HG02840 (cell line): Measurements from ENCODE around the gene GIT1.

ENCODE experiments used
- ATAC-seq: cut with Tn5 transposase; IDR thresholded peaks from one replicate; pipeline ENCODE4 v1.9.1; 2021; ENCODE audit warnings: mild to moderate bottlenecking, moderate library complexity, moderate number of reproducible peaks; ENCODE audit not compliant: unreplicated experiment, low FRiP score

GIT1 gene

DNA sequence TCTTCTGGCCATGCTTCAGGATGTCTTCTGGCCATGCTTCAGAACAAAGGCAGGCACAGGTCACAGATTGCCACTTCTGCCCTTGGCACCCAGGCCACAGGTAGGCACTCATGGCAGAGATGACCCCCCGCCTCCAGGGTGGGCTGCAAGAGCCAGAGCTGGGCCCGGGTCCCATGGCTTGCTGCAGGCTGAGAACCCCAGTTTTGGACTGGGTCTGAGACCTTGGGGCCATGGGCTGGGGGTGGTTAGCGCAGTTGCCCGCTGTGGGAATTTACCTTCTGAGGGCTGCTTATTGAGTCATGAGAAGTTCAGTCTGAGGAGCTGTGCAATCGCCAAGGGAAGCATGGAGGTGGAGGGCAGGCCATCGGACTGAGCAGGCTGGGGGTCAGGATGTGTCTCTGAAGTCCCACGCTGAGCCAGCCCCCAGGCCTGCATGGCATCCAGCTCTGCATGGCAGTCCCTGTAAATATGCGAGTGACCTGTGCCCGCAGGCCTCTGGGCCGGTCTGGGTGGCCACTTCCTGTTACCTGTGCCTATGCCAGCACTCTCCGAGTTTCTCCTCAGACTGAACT is 5.2 kb upstream of the GIT1 start:
- ATAC-seq = no peak

DNA sequence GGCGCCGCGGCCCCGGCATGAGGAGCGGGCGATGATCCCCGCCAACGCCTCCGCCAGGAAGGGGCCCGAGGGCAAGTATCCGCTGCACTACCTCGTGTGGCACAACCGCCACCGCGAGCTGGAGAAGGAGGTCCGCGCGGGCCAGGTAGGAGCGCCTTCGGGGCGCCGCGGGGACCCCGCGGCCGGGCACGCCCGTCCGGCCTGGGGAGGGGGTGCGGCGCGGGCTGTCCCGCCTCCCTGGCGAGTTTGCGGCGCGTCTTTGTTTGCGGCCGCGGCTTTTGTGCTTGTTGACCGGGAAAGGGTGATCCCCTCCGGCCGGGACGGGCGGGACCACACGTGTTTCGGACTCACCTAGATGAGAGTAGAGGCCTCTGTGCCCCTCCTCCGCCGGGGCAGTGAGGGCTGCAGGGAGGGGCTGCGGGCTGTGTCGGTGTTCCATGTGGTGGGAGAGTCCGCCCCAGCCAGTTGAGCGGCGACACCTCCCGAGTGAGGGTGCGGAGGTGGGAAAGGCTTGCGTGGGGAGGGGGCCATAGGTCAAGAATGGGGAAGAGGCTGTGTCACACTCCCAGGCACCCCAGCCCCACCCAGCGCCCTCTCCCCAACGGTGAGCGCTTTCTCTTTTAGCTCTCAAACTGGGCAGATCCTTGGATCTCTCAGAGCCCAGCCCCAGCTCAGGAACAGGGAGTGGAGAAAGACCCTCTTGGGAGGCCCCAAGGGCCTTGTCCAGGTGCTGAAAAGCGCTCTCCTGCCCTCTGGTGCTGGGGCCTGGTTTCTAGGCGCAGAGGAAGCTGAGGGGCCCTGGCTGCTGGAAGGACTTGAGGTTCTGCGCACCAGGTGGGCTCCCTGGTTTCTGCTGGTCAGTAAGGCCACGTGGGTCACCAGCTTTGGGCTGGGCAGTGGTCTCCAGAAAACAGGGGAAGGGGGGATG is 4.4 kb upstream of the GIT1 start:
- ATAC-seq = no peak

DNA sequence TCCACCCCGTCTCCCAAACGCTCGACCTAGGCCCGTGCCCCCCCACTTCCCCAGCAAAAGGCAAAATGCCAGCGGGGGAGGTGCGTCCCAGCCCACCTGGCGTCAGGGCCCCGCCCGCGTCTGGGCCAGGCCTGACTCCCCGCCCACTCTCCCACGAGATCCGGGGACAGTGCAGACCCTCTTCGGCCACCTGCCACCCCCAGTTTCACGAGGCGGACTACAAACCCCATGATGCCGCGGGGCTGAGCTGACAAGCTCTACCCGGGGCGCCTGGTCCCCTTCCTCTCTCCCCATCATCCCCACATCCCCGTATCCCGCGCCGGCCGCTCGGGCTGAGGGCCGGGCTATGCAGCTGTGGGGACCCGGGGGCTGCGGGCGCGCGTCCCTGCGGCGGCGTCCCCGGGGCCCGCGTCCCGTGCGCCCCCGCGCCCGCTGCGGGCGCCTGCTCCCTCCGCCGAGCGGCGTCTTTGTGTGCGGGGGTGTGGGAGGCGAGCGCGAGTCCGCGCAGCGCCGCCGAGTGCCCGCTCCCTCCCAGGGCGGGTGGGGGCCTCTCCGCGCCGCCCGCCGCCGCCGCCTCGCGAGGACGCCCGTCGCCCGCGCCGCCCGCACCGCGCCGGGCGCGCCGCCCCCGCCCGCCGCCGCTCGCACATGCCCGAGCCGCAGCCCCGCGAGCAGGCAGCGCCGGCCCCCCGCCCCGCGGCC is 3.6 kb upstream of the GIT1 start, which contains the start of gene ANKRD13B:
Gene ANKRD13B, plus strand, starts transcription at position 283 of the 702 bp plus-strand sequence. CDS start 490 bp downstream, outside the sequence.
- ATAC-seq = no peak

DNA sequence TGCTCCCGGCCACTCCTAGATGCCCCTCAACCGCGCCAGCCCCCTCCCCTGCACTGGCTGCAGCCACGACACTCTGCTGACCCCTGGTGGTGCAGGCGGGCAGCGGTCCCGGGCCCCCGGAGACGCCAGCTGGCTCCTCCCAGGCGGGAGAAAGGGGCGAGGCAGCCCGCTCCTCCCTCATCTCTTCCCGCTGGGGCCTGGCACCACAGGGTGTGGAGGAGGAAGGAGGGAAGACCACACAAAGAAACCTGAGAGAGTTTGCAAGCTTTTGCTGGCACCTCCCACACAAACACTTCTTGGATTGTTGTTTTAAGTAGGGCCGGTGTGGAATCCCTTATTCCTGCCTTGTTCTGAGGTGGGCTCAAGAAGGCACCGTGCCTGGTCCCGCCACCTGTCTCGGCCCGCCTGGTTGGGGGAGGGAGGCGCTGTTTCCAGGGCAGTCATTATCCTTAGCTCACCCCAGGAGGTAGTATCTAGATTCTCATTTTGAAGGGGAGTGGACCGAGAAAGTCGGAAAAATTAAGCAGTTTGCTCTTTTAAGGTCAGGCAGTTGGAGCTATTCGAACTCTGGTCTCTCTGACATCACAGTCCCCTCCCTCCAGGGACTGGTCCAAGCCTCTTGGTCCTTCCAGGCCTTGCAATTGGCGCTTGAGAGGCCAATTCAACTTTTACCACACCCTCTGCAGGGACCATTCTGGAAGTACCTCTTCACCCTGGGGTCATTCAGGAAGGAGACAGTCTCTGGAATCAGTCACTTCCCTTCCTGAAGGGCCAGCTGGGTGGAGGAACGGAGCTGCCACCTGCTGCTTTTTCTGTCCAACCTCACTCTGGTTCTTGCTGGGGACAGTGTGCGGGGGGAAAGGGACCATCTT is 2.5 kb upstream of the GIT1 start:
- ATAC-seq = no peak

DNA sequence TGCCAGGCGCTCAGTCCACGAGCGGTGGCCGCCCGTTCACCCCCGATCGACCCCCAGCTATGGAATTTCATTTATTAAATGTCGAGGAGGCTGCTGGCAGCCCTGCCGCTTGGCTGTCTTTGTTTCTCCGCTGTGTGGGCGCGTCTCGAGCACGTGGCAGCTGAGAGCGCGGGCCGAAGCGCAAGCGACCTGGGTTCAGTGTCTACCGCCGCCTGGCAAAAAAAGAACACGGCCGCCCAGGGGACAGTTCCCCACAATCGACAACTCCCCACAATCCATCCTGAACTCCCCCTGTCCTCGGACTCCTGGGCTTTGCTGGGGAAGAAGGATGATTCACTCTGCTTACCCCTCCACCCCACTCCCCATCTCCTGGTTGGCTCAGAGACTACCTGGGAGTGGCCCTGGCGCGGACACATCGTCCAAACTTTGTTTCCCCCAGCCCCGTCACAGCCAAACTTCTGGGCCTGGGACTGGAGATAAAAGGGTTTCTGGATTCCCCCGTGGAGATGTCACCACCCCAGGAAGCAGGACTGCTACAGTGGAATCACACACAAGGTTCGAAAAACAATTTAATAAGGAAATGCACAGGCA is 1.8 kb upstream of the GIT1 start:
- ATAC-seq = no peak

DNA sequence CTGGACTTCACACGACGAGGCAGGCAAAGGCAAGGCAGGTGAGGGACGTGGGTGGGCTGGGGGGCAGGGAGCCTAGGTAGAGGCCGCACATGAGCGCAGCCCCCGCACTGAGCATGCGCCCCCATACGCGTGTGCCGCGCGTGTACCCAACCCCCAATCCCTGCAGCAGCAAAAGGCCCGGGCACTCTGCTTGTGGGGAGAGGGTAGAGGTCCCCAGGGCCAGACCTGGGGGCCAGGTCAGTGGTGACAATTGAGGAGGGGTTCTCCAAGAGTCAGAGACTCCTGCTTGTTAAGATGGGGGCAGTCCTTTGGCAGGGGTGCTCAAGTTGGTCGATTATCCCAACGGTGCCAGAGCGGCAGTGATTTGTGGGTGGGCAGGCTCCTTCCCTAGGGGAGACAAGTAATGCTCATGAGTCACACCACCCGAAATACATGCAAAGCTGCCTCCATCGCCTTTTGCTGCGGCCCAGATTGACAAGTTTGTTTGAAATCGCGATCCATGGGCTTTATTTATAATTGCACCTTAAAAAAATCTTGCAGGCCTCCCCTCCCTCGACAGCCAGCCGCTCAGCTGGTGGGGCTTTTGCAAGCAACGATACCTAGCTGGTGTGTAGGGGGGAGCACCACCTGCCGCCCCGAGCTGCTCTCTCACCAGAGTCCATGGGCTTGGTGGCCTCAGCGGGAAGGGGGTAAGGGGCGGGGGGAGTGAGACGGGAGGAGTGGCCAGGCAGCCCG is 1.1 kb upstream of the GIT1 start:
- no peak for ATAC-seq

DNA sequence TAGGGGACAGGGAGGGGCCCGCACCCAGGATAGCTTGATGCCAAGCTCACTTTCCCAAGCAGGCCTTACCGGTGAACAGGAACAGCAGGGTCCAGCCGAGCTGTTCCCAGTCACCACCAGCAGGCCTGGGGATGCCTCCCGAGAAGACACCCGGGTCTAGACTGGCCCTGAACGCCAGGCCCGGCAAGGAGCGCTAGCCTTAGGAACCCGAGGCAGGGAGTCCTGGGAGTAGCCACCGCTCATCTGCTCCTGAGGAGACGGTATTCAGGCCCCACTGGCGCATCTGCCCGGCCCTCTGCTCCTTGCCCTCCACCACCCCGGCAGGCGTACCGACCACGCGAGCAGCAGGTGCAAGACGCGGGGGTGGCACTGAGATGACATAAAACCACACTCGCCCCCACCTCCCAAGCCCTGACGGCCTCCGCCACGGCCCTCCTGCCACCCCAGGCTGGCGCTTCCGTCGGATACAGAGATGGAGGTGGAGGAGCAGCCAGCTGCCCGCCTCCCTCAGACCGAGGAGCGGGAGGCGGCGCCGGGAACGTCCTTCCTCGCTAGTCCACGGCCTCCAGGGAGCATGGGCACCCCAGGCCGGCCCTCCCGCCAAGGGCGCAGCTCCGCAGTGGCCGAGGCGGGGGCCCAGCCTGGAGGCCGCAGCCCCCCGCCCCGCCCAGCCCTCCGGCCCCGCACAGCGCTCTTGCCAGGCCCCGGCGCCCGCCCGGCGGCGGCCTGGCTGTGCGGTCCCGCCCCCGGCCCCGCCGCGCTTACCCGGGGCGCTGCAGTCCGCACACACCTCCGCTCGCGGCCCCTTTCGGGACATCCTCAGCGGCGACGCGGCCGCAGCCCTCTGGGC is 661 bp downstream of the GIT1 start:
- ATAC-seq = peak; percentile 22

DNA sequence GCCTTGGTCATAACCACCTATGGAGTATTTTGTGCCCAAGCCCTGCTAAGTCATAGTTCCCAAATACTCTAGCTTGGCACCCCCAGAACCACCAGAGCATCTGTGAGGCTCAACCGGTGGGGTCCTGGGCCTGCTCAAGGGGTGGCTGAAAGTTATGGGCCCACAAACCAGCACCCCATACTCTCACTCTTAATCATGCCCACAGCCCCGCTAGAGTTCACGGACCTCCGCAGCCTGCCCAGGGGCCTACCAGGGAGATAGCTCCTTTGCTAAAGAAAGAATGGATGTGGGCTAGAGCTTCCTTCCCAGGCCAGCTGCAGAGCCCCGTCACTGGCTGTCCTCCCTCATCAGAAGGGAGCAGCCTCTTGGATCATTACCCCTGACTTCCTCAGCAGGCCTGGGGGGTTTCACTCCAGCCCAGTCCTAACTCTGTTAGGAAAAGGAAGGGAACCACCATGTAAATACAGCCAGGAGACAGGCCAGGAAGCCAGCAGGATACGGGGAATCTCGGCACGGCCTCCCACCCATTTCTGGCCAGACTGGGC is 1.4 kb downstream of the GIT1 start:
- no peak for ATAC-seq

DNA sequence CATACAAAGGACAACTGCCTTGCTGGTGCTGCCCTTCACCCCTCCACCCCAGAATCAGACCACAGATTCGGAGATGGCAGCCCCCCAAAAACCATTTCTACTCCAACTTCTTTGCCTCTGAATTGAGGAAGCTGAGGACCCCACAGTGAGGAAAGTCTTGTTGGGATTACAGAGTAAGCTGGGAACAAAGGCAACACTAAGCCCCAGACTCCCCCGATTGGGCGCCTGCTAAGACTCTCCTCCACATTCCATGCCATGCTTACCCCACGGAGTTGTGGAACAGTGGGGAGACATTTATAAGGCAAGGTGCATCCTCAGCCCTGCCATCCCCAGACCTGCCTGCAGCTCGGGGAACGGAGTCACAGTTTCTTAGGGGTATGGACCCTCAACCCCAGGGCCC is 1.9 kb downstream of the GIT1 start:
- no peak for ATAC-seq

DNA sequence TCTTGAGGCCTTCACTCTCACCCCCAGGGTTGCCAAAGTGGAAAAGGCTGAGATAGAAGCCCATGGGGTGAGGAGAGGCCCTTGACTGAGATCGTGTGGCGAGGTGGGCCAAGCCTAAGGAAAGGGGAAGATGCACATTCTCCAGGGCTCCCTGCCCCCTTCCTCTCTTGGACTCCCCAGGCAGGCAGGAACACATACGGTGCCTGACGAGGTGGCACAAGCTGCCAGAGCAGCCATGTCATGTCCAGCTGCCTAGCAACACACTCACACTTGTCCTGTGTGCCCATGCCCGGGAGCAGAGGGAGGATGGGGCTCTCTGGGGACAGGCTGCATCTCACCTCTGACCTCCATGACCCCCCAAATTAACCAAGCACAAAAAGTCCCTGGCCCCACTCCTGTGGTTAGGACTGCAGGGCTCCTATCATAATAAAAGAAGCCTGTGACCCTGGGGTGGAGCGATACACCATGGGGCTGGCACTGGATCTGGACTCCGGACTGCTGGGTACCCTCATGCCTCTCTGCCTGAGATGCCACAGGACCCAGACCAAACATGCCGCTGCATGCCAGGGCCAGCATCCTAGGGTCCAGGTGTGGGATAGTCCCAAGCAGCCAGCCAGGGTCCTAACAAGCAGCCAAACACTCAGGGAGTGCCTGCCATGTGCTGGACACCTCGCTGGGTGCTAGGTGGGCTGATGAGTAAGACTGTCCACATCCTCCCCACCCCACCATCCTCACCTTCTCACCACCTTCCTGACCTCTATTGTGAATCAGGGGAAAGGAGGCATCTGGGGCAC is 2.6 kb downstream of the GIT1 start:
- ATAC-seq = no peak

DNA sequence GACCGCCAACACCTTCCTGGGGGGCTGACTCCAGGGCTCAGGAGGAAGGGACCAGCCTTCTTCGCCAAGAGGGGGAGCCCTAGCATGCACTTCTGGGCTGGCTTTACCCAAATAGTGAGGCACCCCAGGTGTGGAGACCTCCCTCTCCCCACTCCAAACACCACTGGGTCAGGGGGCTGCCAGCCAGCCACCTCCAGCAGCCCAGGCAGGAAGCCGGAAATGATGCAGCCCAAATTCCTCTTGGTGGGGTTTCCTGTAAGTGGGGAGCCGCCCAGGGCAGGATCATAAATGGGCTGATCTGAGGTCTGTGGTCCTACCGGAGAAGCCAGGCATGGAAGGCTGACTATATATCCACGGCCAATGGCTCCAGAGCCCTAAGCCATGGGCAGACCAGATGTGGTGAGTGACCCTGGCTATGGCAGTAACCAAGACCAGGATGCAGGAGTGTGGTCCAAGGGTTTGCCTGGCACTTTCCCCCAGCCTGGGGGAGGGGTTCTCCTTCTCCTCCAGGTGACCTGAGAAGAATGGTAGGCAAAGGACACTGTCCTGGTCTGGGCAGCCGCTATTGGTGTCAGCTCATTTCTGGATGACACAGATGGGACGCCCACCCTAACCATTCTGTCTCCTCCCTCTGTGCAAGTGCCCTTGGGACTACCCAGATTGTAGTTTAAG is 4.2 kb downstream of the GIT1 start:
- ATAC-seq = no peak

DNA sequence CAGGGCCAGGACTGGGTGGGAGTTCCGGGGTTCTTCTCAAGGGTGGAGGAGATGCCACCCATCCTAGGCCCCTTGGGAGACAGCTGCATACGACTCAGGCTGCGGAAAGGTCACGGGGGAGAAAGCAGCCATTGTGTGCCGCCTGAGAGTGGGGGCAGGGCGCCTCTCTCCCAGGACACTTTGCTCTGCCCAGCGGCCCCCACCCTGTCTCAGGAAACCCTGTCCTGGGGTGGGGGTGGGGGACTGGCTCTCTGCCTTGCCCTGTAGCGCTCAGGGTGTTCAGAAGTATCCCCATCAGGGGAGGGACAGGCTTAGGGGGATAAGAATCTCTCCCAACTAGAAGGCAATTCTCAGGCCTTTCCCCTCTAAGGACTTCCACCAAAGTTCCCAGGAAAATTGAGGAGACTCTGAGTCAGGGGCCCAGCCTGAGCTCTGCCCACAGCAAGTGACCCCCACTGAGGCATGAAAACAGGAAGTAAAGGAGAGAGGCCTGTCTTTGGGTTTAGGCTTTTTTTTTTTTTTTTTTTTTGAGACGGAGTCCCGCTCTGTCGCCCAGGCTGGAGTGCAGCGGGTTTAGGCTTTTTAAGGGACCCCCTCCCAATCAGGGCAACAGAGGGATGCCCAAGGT is 4.9 kb downstream of the GIT1 start:
- no peak for ATAC-seq

DNA sequence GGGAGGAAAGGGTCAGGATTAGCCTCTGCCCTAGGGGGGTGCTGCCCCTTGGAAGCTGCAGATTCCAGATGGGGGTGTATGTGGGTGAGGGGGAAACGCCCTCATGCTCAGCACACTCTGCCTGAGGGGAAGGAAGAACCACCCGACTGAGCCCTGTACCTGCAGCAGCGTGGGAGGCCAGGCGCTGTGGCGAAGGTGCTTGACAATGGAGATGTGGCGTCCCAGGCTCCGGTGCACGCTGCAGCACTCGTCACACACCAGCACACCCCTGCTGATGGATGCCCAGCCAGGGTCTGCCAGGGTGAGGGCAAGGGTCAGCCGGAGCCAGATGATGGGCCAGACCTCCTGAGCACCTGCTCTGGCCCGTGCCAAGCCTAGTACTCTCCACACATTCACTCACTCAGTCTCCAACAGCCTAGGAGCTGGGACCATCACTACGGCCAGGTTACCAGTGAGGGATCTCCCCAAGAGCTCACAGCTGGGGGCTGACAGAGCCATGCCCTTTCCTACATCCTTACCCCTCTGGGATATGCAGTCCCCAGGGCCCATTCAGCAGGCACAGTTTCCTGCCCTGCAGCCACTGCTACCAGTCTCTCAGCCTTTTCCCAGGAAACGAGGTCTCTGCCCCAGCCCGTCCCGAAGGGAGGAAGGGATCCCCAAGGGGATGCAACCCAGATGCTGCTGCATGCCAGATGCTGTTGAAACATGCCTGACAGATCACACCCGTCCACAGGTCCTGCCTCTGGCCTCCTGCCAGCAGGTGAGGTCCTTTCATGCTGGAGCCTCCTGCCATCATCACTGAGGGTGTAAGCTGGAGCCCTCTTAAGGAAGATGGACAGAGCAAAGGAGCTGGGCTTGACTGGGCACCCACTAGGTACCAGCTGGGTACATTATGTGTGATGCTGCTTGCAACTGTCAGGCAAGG is 5.9 kb downstream of the GIT1 start:
- no peak for ATAC-seq

DNA sequence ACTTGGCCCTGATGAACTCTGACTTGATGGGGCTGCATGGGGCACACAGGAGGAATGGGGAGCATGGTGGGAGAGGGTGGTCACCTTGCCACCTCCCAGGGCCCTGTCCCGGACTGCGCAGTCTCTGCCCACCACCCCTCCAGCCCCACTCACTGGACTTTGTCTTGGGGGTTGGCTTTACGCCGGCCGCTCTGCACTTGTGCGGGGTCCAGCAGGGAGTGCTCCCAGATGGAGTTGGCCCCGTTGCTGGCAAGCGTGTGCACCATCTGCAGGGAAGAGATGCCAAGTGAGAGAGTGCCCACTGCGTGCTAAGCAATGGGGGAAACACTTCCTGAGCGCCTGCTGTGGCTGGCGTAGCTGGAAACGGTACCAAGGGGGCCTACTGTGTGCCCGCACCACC is 6.7 kb downstream of the GIT1 start:
- no peak for ATAC-seq

DNA sequence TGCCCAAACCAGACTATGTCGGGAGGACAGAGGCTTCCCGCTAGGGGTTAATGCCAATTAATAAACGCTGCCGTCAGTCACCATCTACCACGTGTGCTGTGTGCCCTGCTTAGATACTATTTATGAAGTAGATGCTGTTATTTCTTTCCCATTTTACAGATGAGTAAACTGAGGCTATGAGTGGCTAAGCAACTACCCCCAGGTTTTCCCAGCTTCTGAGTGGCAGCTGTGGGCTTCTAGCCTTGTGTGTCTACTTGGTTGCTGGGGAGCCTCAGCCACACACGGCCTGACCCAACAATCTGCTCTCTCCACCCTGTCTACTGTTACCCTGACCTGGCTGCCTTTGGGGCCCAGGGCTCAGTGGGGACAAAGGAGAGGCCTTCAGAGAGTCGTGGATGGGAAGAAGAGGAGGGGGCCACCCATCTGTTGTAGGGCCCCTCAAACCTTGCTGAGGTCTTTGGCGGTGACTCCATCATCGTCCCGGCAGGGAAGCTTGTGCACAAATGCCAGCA is 7.1 kb downstream of the GIT1 start:
- no peak for ATAC-seq
